ENCODE measurements around the gene KLHL30. TPM values are rescaled to one million over a fixed set of nuclear protein-coding genes. Genes with fewer than 3 reads are reported as not detected.
A peak's percentile ranks its signal among the peaks of the same experiment; 100 is the strongest.

The KLHL30 gene
- total RNA-seq, 2 donors from 2014 or later = not detected

- Mint-ChIP-seq H3K9me3 (no peaks in the 10 kb centered on the region), H3K4me3 (no peak overlapping the region), H3K27me3 (ENCODE audit: insufficient read depth) (no peaks in the 10 kb centered on the region), H3K4me1 (no peaks in the 10 kb centered on the region), H3K36me3 (ENCODE audit: low read depth) (no peaks in the 10 kb centered on the region), H3K27ac (no peak overlapping the region)
- no peak overlapping the region for H3K9ac ChIP-seq (ENCODE audit: extremely low read depth, low read length, poor library complexity, severe bottlenecking)
- H3K9me3 ChIP-seq (ENCODE audit: control insufficient read depth, low read length) = no peaks in the 10 kb centered on the region
- DNase-seq = peak; percentile 82
- TF ChIP-seq CTCF (conservative IDR thresholded peaks at IDR 0.05) = peak; percentile 97
- H3K4me3 ChIP-seq (ENCODE audit: low read length) = no peak overlapping the region
- no peaks in the 10 kb centered on the region for H3K36me3 ChIP-seq (ENCODE audit: control insufficient read depth, insufficient read depth, low read length)
- no peak overlapping the region for H3K27ac ChIP-seq (ENCODE audit: low read depth, low read length)
- 79 to 81% methylated on average over 42 to 56 of the region's 56 CpGs for WGBS, 2 experiments (ENCODE audit: insufficient coverage in 1 of 2, insufficient read length in 1 of 2)
- no peaks in the 10 kb centered on the region for H3K27me3 ChIP-seq (ENCODE audit: control insufficient read depth, insufficient read depth, low read length, poor library complexity, severe bottlenecking)
- no peaks in the 10 kb centered on the region for H3K4me1 ChIP-seq (ENCODE audit: control insufficient read depth, insufficient read depth, low read length)
These were observed 950 bp downstream of the KLHL30 start for GRCh38 chr2:238139196-238140039.

- Histone ChIP-seq H3K4me3 (ENCODE audit: low read length) (no peak overlapping the region), H3K9ac (ENCODE audit: extremely low read depth, low read length, poor library complexity, severe bottlenecking) (no peak overlapping the region), H3K4me1 (ENCODE audit: control insufficient read depth, insufficient read depth, low read length) (no peaks in the 10 kb centered on the region), H3K36me3 (ENCODE audit: control insufficient read depth, insufficient read depth, low read length) (no peaks in the 10 kb centered on the region), H3K27ac (ENCODE audit: low read depth, low read length) (no peak overlapping the region), H3K9me3 (ENCODE audit: control insufficient read depth, low read length) (no peaks in the 10 kb centered on the region), H3K27me3 (ENCODE audit: control insufficient read depth, insufficient read depth, low read length, poor library complexity, severe bottlenecking) (no peaks in the 10 kb centered on the region)
- Mint-ChIP-seq H3K4me1 (no peaks in the 10 kb centered on the region), H3K27me3 (ENCODE audit: insufficient read depth) (no peaks in the 10 kb centered on the region), H3K4me3 (no peak overlapping the region), H3K36me3 (ENCODE audit: low read depth) (no peaks in the 10 kb centered on the region), H3K9me3 (no peaks in the 10 kb centered on the region), H3K27ac (no peak overlapping the region)
- WGBS, 2 experiments (ENCODE audit: insufficient coverage in 1 of 2, insufficient read length in 1 of 2) = 95 to 100% methylated on average over 2 to 7 of the region's 7 CpGs
- no peak for TF ChIP-seq CTCF (conservative IDR thresholded peaks at IDR 0.05)
- DNase-seq = no peak
These were observed 1.6 kb downstream of the KLHL30 start for GRCh38 chr2:238140040-238140439.

- Mint-ChIP-seq H3K9me3 (no peaks in the 10 kb centered on the region), H3K36me3 (ENCODE audit: low read depth) (no peaks in the 10 kb centered on the region), H3K27ac (no peak overlapping the region), H3K27me3 (ENCODE audit: insufficient read depth) (no peaks in the 10 kb centered on the region), H3K4me1 (no peaks in the 10 kb centered on the region), H3K4me3 (no peak overlapping the region)
- Histone ChIP-seq H3K36me3 (ENCODE audit: control insufficient read depth, insufficient read depth, low read length) (no peaks in the 10 kb centered on the region), H3K9ac (ENCODE audit: extremely low read depth, low read length, poor library complexity, severe bottlenecking) (no peak overlapping the region), H3K4me3 (ENCODE audit: low read length) (no peak overlapping the region), H3K27me3 (ENCODE audit: control insufficient read depth, insufficient read depth, low read length, poor library complexity, severe bottlenecking) (no peaks in the 10 kb centered on the region), H3K9me3 (ENCODE audit: control insufficient read depth, low read length) (no peaks in the 10 kb centered on the region), H3K27ac (ENCODE audit: low read depth, low read length) (no peak overlapping the region), H3K4me1 (ENCODE audit: control insufficient read depth, insufficient read depth, low read length) (no peaks in the 10 kb centered on the region)
- no peak for TF ChIP-seq CTCF (conservative IDR thresholded peaks at IDR 0.05)
- no peak for DNase-seq
- WGBS, 2 experiments (ENCODE audit: insufficient coverage in 1 of 2, insufficient read length in 1 of 2) = 93 to 94% methylated on average over 46 to 60 of the region's 60 CpGs
These were observed 2.5 kb downstream of the KLHL30 start for GRCh38 chr2:238140721-238141540.

Measured in endodermal cell (in vitro differentiated cells).